Common myeloid progenitor, CD34-positive (primary cell): Measurements from ENCODE around the gene MTREX.

ENCODE experiments used
- CTCF ChIA-PET: fragments of 350-600 bp; sonication (Branson Sonifier 250); formaldehyde crosslinking; loops from one replicate; lab custom pipeline; 2021; ENCODE audit warnings: antibody characterized with exemption; lab: Charles Lee
- POLR2A ChIA-PET: fragments of 350-600 bp; sonication (Branson Sonifier 250); formaldehyde crosslinking; loops from one replicate; lab custom pipeline; 2021; ENCODE audit warnings: antibody characterized with exemption; lab: Charles Lee
- DNase-seq, 3 donors: peaks; one replicate each; pipeline versions ENCODE4 v3.0.0 to v3.0.0-alpha.2; 2013
- H3K27ac ChIP-seq, 2 experiments: 1 replicate in 1 of 2; 2 replicates in 1 of 2; pipeline ENCODE4 v1.7.0; 2013; ENCODE audit warnings: inconsistent platforms in 2 of 2, low read length in 2 of 2, mild to moderate bottlenecking in 2 of 2, low read depth in 1 of 2, moderate library complexity in 1 of 2; ENCODE audit not compliant: severe bottlenecking in 2 of 2, insufficient read depth in 1 of 2, poor library complexity in 1 of 2
- H3K27me3 ChIP-seq, 5 experiments: replicated peaks in 2 of 5; 1 replicate in 3 of 5; 2 replicates in 2 of 5; pipeline versions ENCODE4 v1.6.1 to v1.7.0; 2013; ENCODE audit warnings: low read length in 4 of 5, mild to moderate bottlenecking in 2 of 5, moderate library complexity in 2 of 5, inconsistent platforms in 1 of 5; ENCODE audit not compliant: insufficient read depth in 5 of 5, control insufficient read depth in 4 of 5
- H3K36me3 ChIP-seq, 4 experiments: 1 replicate in 2 of 4; 2 replicates in 2 of 4; pipeline versions ENCODE4 v1.6.1 to v1.7.0; 2013; ENCODE audit warnings: low read length in 3 of 4, control low read depth in 1 of 4, mild to moderate bottlenecking in 1 of 4; ENCODE audit not compliant: control insufficient read depth in 4 of 4, insufficient read depth in 4 of 4
- H3K4me1 ChIP-seq, 4 experiments: 1 replicate in 3 of 4; 2 replicates in 1 of 4; pipeline versions ENCODE4 v1.6.1 to v1.7.1; 2013; ENCODE audit warnings: low read length in 3 of 4, mild to moderate bottlenecking in 3 of 4, control low read depth in 1 of 4, inconsistent platforms in 1 of 4, moderate library complexity in 1 of 4; ENCODE audit not compliant: control insufficient read depth in 4 of 4, insufficient read depth in 4 of 4; ENCODE audit errors: control extremely low read depth in 1 of 4
- H3K4me3 ChIP-seq, 7 experiments: 1 replicate in 4 of 7; 2 replicates in 3 of 7; pipeline versions ENCODE4 v1.5.1 to v1.7.0; 2013; ENCODE audit warnings: mild to moderate bottlenecking in 7 of 7, low read length in 6 of 7, moderate library complexity in 6 of 7, inconsistent platforms in 2 of 7, low read depth in 2 of 7, control low read depth in 1 of 7; ENCODE audit not compliant: insufficient read depth in 4 of 7, control insufficient read depth in 1 of 7; ENCODE audit errors: extremely low read depth in 1 of 7
- H3K9me3 ChIP-seq, 5 experiments: 1 replicate in 4 of 5; 2 replicates in 1 of 5; pipeline versions ENCODE4 v1.6.1 to v1.7.1; 2013; ENCODE audit warnings: low read length in 4 of 5, mild to moderate bottlenecking in 2 of 5, inconsistent platforms in 1 of 5, low read depth in 1 of 5, moderate library complexity in 1 of 5; ENCODE audit not compliant: control insufficient read depth in 4 of 5, insufficient read depth in 2 of 5; ENCODE audit errors: control extremely low read depth in 1 of 5
- WGBS: methylation state at CpG from one replicate; pipeline ENCODE4 v1.1.5; 2013; ENCODE audit not compliant: insufficient coverage; 5-methylcytosine and 5-hydroxymethylcytosine counted together

MTREX gene

DNA sequence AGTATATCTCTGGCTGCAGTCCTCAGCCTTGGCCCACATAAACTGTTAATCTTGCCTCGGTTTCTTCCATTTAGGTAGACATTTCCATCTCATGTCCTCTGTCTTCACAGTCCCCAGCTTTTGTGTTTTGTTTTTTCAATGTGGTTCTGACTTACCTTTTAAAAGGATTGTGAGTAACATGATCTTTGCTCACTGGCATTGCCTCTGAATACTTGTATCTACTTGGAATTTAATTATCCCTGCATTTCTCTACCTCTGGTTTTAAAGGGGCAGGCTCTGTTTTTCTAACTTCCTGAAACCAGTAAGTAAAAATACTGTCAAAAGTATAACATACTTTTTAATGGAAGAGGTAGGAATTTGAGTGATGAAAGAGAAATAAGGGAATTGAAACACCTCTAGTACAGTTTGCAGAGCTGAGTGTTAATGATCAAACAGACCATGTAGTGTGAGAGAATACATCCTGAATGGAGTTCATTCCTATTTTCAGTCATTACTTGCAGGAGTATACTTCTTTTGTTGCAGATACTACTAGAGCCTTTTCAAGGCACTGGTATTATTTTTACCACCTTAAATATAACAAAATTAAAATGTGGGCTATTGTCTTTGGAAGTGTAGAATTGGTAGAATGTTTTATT is 62.6 kb downstream of the MTREX start:
- CTCF ChIA-PET: interaction anchor here (0.7 kb wide), 1 partner anchor 546 kb away, joined by 3 read pairs; no protein-coding TSS in a partner anchor
- POLR2A ChIA-PET: no interaction called here

DNA sequence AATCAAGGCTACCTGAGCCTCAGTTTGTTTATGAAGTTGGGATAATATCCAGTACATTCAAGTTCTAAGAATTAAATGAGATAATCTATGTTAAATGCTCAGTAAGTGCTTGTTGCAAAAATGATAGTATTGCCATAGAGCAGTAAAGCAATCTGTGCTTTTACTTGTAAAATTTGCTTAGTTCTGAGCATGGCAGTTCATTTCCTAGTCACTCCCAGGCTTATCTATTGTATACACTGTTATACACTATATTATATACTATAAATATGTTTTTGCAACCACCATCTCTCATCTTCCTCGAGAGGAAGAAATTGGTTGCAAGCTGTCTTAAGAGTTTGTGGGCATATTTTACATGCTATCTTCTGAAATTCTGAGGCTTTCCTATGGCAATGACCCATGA is 63.4 kb downstream of the MTREX start:
- CTCF ChIA-PET: no interaction called here
- no peak for DNase-seq
- H3K4me1 ChIP-seq: no peaks in the 10 kb centered on the region
- H3K27ac ChIP-seq: no peak overlapping the region
- no CpG with 5 or more reads among the region's 1 CpG for whole genome bisulfite sequencing
- no peaks in the 10 kb centered on the region for H3K27me3 ChIP-seq
- no peak overlapping the region for H3K4me3 ChIP-seq
- POLR2A ChIA-PET: no interaction called here
- H3K36me3 ChIP-seq: peaks cover 20 to 79% (median 40%) of the 10 kb centered on the region in 4 experiments
- peaks cover 5 to 28% (median 9%) of the 10 kb centered on the region in 5 experiments for H3K9me3 ChIP-seq

More for the DNA sequence above, 62.6 kb downstream of the MTREX start:
- Histone ChIP-seq H3K4me1 (no peaks in the 10 kb centered on the region), H3K27me3 (no peaks in the 10 kb centered on the region), H3K9me3 (peaks cover 5 to 25% (median 9%) of the 10 kb centered on the region in 5 experiments), H3K36me3 (peaks cover 20 to 73% (median 40%) of the 10 kb centered on the region in 4 experiments), H3K27ac (no peak overlapping the region), H3K4me3 (no peak overlapping the region)
- no peak for DNase-seq
- WGBS: no CpG with 5 or more reads among the region's 1 CpG

DNA sequence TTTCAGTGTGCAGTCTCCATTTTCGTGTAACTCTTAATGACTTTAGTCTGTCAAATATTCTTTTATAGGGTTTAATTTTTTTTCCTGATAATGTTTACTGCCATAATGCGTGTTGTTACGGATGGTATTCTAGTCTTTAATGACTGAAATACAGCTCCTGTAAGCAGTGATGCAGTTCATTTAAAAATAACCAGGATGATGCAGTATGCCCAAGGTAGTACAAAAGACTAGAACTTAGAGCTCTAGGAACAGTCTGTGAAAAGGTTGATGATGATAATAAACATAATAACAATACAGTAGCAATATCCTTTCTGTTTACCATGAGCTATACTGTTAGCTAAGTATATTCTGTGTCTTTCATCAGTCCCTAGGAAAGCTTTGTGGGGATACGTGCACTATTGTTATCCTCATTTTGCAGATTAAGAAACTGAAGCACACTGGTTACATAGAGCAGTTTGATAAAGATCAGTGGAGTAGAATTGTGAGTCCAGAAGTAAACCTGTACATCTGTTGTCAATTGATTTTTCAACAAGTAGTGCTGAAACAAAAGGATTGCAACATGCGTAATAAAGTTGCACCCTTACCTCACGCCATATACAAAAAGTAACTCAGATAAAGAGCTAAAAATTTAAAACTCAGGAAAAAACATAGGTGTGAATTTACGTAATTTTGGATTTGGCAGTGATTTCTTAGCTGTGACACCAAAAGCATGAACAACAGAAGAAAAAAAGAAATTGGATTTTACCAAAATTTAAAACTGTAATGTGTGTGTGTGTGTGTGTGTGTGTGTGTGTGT is 64.5 kb downstream of the MTREX start:
- no peaks in the 10 kb centered on the region for H3K4me1 ChIP-seq
- H3K9me3 ChIP-seq: peaks cover 5 to 28% (median 9%) of the 10 kb centered on the region in 5 experiments
- POLR2A ChIA-PET: no interaction called here
- peaks cover 20 to 73% (median 36%) of the 10 kb centered on the region in 4 experiments for H3K36me3 ChIP-seq
- DNase-seq: peak in 2 of 3 donors; percentile 47 to 49
- no peak overlapping the region for H3K27ac ChIP-seq
- CTCF ChIA-PET: interaction anchor here (0.7 to 1.0 kb wide), 2 partner anchors 8 to 13 kb away, joined by 3 read pairs; no protein-coding TSS in a partner anchor
- H3K4me3 ChIP-seq: peak overlapping the region in 1 of 7 experiments; percentile 5
- WGBS: 100% methylated on average over 3 of the region's 7 CpGs
- no peaks in the 10 kb centered on the region for H3K27me3 ChIP-seq

DNA sequence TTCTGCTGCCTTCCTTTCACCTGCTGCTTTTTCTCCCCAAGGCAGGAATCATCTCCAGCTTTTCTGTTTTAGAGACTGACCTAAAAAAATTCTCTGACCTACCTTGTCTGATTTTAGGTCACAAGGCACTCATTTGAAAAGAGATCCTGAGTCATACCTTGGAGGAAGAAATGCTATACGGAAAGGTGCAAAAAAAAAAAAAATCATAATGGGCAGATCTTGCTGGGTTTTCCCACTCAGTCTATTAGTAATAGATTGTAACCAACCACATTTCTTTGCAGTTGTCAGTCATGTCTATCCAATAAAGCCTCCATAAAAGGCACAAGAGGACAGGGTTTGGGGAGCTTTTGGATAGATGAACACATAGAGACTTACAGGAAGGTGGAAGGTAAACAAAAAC is 70.0 kb downstream of the MTREX start:
- H3K36me3 ChIP-seq: peaks cover 13 to 80% (median 33%) of the 10 kb centered on the region in 4 experiments
- H3K4me1 ChIP-seq: no peaks in the 10 kb centered on the region
- WGBS: no CpG with 5 or more reads among the region's 1 CpG
- no peak overlapping the region for H3K27ac ChIP-seq
- CTCF ChIA-PET: no interaction called here
- no peak overlapping the region for H3K4me3 ChIP-seq
- POLR2A ChIA-PET: no interaction called here
- peaks cover 6 to 21% (median 8%) of the 10 kb centered on the region in 5 experiments for H3K9me3 ChIP-seq
- H3K27me3 ChIP-seq: no peaks in the 10 kb centered on the region
- DNase-seq: no peak

DNA sequence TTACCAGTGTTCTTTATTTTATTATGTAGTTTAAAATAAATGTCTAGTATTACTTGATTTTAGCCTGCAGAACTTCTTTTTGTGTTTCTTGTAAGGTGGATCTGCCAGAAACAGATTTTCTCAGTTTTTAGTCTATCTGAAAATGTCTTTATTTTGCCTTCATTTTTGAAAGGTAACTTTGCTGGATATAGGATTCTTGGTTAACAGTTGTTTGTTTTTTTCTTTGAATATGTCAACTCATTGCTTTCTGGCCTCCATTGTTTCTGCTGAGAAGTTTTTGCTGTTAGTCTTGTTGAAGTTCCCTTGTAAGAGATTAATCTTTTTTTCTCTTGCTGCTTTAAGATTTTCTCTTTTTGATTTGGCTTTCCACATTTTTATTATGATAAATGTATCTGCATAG is 75.5 kb downstream of the MTREX start:
- no peak overlapping the region for H3K27ac ChIP-seq
- H3K27me3 ChIP-seq: no peaks in the 10 kb centered on the region
- no peaks in the 10 kb centered on the region for H3K4me1 ChIP-seq
- no peak overlapping the region for H3K4me3 ChIP-seq
- peak in 2 of 3 donors; percentile 25 to 40 for DNase-seq
- CTCF ChIA-PET: no interaction called here
- peaks cover 3 to 15% (median 3%) of the 10 kb centered on the region in 5 experiments for H3K9me3 ChIP-seq
- POLR2A ChIA-PET: no interaction called here
- peaks cover 19 to 69% (median 34%) of the 10 kb centered on the region in 4 experiments for H3K36me3 ChIP-seq

DNA sequence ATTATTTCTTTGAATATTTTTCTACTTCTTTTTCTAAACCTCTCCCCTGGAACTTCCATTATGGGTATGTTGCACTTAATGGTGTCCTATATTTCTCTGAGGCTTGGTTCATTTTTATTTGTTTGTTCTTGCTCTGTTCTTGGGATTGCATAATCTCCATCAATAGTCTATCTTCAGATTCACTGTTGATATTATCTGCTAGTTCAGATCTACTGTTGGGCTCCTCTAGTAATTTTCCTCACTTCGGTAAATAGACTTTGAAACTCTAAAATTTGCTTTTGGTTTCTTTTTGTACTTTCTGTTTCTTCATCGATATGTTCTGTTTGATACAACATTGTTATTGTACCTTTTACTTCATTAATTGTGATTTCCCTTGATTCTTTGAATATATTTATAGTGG is 76.3 kb downstream of the MTREX start:
- ChIA-PET CTCF (no interaction called here), POLR2A (no interaction called here)
- peaks cover 22 to 63% (median 35%) of the 10 kb centered on the region in 4 experiments for H3K36me3 ChIP-seq
- peaks cover 3 to 15% (median 3%) of the 10 kb centered on the region in 5 experiments for H3K9me3 ChIP-seq
- H3K4me1 ChIP-seq: no peaks in the 10 kb centered on the region
- H3K27ac ChIP-seq: no peak overlapping the region
- WGBS: no CpG with 5 or more reads among the region's 2 CpGs
- H3K4me3 ChIP-seq: no peak overlapping the region
- no peak for DNase-seq
- no peaks in the 10 kb centered on the region for H3K27me3 ChIP-seq

DNA sequence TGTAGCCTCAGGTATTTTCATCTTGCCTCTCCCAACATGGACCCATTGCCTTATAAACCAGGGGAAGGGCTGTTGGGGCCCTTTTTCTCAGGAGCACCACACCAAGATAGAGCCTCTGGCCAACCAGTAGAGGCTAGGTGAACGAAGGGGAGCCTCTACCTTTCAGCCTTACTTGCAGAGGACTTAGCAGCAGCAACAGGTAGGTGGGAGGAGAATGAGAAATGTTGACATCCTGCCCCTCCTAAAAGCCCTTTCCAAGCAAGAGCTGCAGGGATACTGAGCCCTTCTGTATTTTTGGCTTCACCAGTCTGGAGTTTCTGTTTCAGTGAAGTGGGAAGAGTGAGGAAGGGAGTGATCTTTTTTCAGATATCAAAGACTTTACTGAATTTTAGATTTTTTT is 77.4 kb downstream of the MTREX start:
- peaks cover 23 to 62% (median 37%) of the 10 kb centered on the region in 4 experiments for H3K36me3 ChIP-seq
- POLR2A ChIA-PET: no interaction called here
- peaks cover 3 to 15% (median 3%) of the 10 kb centered on the region in 5 experiments for H3K9me3 ChIP-seq
- no peak overlapping the region for H3K27ac ChIP-seq
- WGBS: no CpG with 5 or more reads among the region's 1 CpG
- H3K27me3 ChIP-seq: no peaks in the 10 kb centered on the region
- no peaks in the 10 kb centered on the region for H3K4me1 ChIP-seq
- no peak overlapping the region for H3K4me3 ChIP-seq
- CTCF ChIA-PET: interaction anchor here (1.3 kb wide), 1 partner anchor 16 kb away, joined by 3 read pairs; no protein-coding TSS in a partner anchor
- no peak for DNase-seq
